ENCODE measurements around the gene MRPS18B. TPM values are rescaled to one million over a fixed set of nuclear protein-coding genes. Genes with fewer than 3 reads are reported as not detected.

MRPS18B gene
- total RNA-seq, 2 donors from 2014 or later = 65.6 to 87.7 TPM

DNA sequence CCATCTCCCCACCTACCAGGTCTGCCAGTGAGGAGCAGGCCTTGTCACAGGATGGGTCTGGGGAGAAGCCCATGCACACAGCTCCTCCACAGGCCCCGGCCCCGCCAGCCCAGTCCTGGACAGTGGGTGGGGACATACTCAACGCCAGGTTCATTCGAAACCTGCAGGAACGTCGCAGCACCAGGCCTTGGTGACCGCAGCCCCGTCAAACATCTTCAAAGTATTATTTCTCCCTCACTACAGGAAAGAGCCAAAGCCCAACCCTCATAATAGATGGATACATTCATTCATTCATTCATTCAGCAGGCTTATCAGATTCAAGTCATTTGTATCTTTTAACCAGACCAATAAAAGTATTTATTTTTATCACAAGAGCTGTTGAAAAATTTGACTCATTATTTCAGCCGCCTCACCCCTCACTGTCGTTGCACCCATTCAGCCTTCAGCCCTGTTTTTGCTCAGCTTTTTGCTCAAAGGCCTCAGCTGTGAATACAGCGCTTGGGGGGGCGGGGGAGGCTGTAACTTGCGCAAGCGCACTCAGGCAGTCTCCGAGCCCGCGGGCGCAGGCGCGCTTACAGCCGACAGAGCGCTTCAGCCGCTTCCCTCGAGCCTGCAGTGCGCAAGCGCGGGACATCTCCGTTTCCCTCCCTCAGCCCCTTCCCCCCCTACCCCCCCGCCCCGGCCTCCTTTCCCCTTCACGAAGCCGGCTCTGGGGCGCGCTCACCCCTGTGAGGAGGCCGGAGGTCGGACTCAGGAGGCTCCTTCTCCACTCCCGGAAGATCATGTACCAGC is 29.0 kb downstream of the MRPS18B start, which contains the start of gene C6orf136:
TSS of gene C6orf136 (plus strand) at position 684 of the 792 bp plus-strand sequence. CDS start at position 783, 99 bp downstream.
- peak; percentile 90 for DNase-seq (ENCODE audit: low spot score)
- TF ChIP-seq, protein P1, sequence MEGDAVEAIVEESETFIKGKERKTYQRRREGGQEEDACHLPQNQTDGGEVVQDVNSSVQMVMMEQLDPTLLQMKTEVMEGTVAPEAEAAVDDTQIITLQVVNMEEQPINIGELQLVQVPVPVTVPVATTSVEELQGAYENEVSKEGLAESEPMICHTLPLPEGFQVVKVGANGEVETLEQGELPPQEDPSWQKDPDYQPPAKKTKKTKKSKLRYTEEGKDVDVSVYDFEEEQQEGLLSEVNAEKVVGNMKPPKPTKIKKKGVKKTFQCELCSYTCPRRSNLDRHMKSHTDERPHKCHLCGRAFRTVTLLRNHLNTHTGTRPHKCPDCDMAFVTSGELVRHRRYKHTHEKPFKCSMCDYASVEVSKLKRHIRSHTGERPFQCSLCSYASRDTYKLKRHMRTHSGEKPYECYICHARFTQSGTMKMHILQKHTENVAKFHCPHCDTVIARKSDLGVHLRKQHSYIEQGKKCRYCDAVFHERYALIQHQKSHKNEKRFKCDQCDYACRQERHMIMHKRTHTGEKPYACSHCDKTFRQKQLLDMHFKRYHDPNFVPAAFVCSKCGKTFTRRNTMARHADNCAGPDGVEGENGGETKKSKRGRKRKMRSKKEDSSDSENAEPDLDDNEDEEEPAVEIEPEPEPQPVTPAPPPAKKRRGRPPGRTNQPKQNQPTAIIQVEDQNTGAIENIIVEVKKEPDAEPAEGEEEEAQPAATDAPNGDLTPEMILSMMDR (IDR thresholded peaks at IDR 0.05) = no peak
- no peaks in the 10 kb centered on the region for H3K9me3 ChIP-seq
- peaks cover 9% of the 10 kb centered on the region for H3K36me3 ChIP-seq
- no peaks in the 10 kb centered on the region for H3K27me3 ChIP-seq
- peak within 1 kb of the TSS; percentile 96 to 99 for H3K27ac ChIP-seq
- peak within 1 kb of the TSS; percentile 97 to 100 for H3K4me3 ChIP-seq
- H3K4me1 ChIP-seq = peaks cover 0 to 19% of the 10 kb centered on the region in 2 donors

GRCh38 chr6:30647242-30648116 is 29.8 kb downstream of the MRPS18B start:
- H3K4me3 ChIP-seq = peak overlapping the region; percentile 97 to 100
- H3K9me3 ChIP-seq = no peaks in the 10 kb centered on the region
- peak overlapping the region; percentile 96 to 99 for H3K27ac ChIP-seq
- no peaks in the 10 kb centered on the region for H3K27me3 ChIP-seq
- peaks cover 18% of the 10 kb centered on the region for H3K36me3 ChIP-seq
- TF ChIP-seq, protein P1 (IDR thresholded peaks at IDR 0.05) = no peak
- peak; percentile 64 for DNase-seq (ENCODE audit: low spot score)
- peaks cover 0 to 19% of the 10 kb centered on the region in 2 donors for H3K4me1 ChIP-seq

DNA sequence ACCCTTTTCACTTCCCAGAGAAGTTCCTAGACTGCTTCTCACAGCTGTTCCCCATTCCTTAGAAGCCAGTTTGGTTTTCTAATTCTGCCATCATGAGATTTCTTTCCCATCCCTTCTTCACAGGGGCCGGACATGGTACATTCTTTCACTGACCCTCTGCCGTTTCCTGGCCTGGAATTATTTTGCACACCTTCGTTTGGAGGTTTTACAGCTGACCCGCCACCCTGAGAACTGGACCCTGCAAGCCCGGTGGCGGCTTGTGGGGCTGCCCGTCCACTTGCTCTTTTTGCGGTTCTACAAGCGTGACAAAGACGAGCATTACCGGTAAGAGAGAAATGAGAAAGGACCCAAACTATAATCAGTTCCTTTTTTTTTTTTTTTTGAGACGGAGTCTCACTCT is 33.5 kb downstream of the MRPS18B start:
- DNase-seq (ENCODE audit: low spot score) = no peak
- Histone ChIP-seq H3K9me3 (no peaks in the 10 kb centered on the region), H3K27ac (no peak overlapping the region), H3K4me1 (peaks cover 0 to 18% of the 10 kb centered on the region in 2 donors), H3K36me3 (peaks cover 54% of the 10 kb centered on the region), H3K27me3 (no peaks in the 10 kb centered on the region), H3K4me3 (no peak overlapping the region)
- TF ChIP-seq, protein P1 (IDR thresholded peaks at IDR 0.05) = no peak

GRCh38 chr6:30654798-30655742 is 37.4 kb downstream of the MRPS18B start:
- H3K4me1 ChIP-seq = no peaks in the 10 kb centered on the region
- no peak overlapping the region for H3K4me3 ChIP-seq
- TF ChIP-seq, protein P1 (IDR thresholded peaks at IDR 0.05) = no peak
- no peak for DNase-seq (ENCODE audit: low spot score)
- H3K36me3 ChIP-seq = peaks cover 91% of the 10 kb centered on the region
- H3K27ac ChIP-seq = no peak overlapping the region
- H3K27me3 ChIP-seq = no peaks in the 10 kb centered on the region
- H3K9me3 ChIP-seq = no peaks in the 10 kb centered on the region

DNA sequence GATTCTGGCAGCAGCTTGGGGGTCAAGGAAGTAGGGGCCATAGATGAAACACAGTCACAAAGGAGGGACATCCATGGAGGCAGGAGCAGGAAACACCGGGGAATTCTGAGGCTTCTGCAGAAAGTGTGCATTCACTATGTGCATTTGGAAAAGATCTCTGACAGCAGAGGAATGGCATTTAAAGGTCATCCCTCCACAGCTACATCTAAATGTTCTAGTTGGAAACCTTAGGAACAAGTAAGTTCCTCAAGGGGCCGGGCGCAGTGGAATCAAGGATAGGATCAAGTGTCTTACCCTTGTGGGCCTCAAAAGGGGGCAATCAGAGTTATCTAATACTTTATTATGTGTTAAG is 38.1 kb downstream of the MRPS18B start:
- Histone ChIP-seq H3K27ac (no peak overlapping the region), H3K36me3 (peaks cover 98% of the 10 kb centered on the region), H3K4me3 (no peak overlapping the region), H3K9me3 (no peaks in the 10 kb centered on the region), H3K4me1 (no peaks in the 10 kb centered on the region), H3K27me3 (no peaks in the 10 kb centered on the region)
- no peak for DNase-seq (ENCODE audit: low spot score)
- TF ChIP-seq, protein P1 (IDR thresholded peaks at IDR 0.05) = no peak
